ENCODE measurements around the gene CADPS. TPM values are rescaled to one million over a fixed set of nuclear protein-coding genes. Genes with fewer than 3 reads are reported as not detected.

CADPS gene
- total RNA-seq, 1 donor from 2014 or later: 149 TPM

- Mint-ChIP-seq H3K36me3 (ENCODE audit: insufficient read depth) (peaks cover 19% of the 10 kb centered on the region), H3K4me1 (ENCODE audit: low read depth) (peaks cover 7% of the 10 kb centered on the region), H3K4me3 (ENCODE audit: low read depth) (no peak overlapping the region), H3K27me3 (no peaks in the 10 kb centered on the region), H3K9me3 (ENCODE audit: low read depth) (no peaks in the 10 kb centered on the region), H3K27ac (no peak overlapping the region)
- no peak for DNase-seq (ENCODE audit: low spot score, unreplicated experiment)
- TF ChIP-seq CTCF (IDR thresholded peaks at IDR 0.05; ENCODE audit: unreplicated experiment): no peak
Observed at GRCh38 chr3:62467966-62468722, 407.1 kb downstream of the CADPS start.

GRCh38 chr3:62462788-62463187, 412.4 kb downstream of the CADPS start:
- no peaks in the 10 kb centered on the region for H3K9me3 Mint-ChIP-seq (ENCODE audit: low read depth)
- H3K4me3 Mint-ChIP-seq (ENCODE audit: low read depth): no peak overlapping the region
- DNase-seq (ENCODE audit: low spot score, unreplicated experiment): no peak
- peaks cover 11% of the 10 kb centered on the region for H3K4me1 Mint-ChIP-seq (ENCODE audit: low read depth)
- TF ChIP-seq CTCF (IDR thresholded peaks at IDR 0.05; ENCODE audit: unreplicated experiment): no peak
- peaks cover 5% of the 10 kb centered on the region for H3K36me3 Mint-ChIP-seq (ENCODE audit: insufficient read depth)
- no peak overlapping the region for H3K27ac Mint-ChIP-seq
- no peaks in the 10 kb centered on the region for H3K27me3 Mint-ChIP-seq

- Mint-ChIP-seq H3K9me3 (ENCODE audit: low read depth) (peaks cover 3% of the 10 kb centered on the region), H3K27ac (no peak overlapping the region), H3K36me3 (ENCODE audit: insufficient read depth) (peaks cover 9% of the 10 kb centered on the region), H3K4me1 (ENCODE audit: low read depth) (peaks cover 11% of the 10 kb centered on the region), H3K4me3 (ENCODE audit: low read depth) (no peak overlapping the region), H3K27me3 (no peaks in the 10 kb centered on the region)
- TF ChIP-seq CTCF (IDR thresholded peaks at IDR 0.05; ENCODE audit: unreplicated experiment): no peak
- DNase-seq (ENCODE audit: low spot score, unreplicated experiment): no peak
Observed at GRCh38 chr3:62462104-62462762, 413.0 kb downstream of the CADPS start.

- no peak for TF ChIP-seq CTCF (IDR thresholded peaks at IDR 0.05; ENCODE audit: unreplicated experiment)
- no peaks in the 10 kb centered on the region for H3K27me3 Mint-ChIP-seq
- H3K27ac Mint-ChIP-seq: no peak overlapping the region
- peaks cover 3% of the 10 kb centered on the region for H3K9me3 Mint-ChIP-seq (ENCODE audit: low read depth)
- H3K4me3 Mint-ChIP-seq (ENCODE audit: low read depth): no peak overlapping the region
- peaks cover 12% of the 10 kb centered on the region for H3K4me1 Mint-ChIP-seq (ENCODE audit: low read depth)
- DNase-seq (ENCODE audit: low spot score, unreplicated experiment): no peak
- H3K36me3 Mint-ChIP-seq (ENCODE audit: insufficient read depth): peaks cover 11% of the 10 kb centered on the region
Observed at GRCh38 chr3:62454916-62455315, 420.3 kb downstream of the CADPS start.

- Mint-ChIP-seq H3K36me3 (ENCODE audit: insufficient read depth) (peaks cover 11% of the 10 kb centered on the region), H3K27ac (no peak overlapping the region), H3K27me3 (no peaks in the 10 kb centered on the region), H3K4me3 (ENCODE audit: low read depth) (no peak overlapping the region), H3K4me1 (ENCODE audit: low read depth) (peaks cover 9% of the 10 kb centered on the region), H3K9me3 (ENCODE audit: low read depth) (peaks cover 3% of the 10 kb centered on the region)
- no peak for DNase-seq (ENCODE audit: low spot score, unreplicated experiment)
- TF ChIP-seq CTCF (IDR thresholded peaks at IDR 0.05; ENCODE audit: unreplicated experiment): no peak
Observed at GRCh38 chr3:62453448-62453847, 421.8 kb downstream of the CADPS start.

Data from progenitor cell of endocrine pancreas (in vitro differentiated cells).